HEK293T (cell line): ENCODE data around the gene SCN7A.
"Not testable (repeated sequence)": the region's sequence is repeated elsewhere in the genome, so short reads cannot be mapped to it uniquely, and the experiment has no call there.

Experiments used
- CTBP1 ChIP-seq: fragments of 450-650 bp; IDR thresholded peaks from 2 replicates; pipeline ENCODE4 v1.6.1; 2016; ENCODE audit warnings: borderline replicate concordance
- FOXK2 ChIP-seq: fragments of 450-650 bp; IDR thresholded peaks from 2 replicates; pipeline ENCODE4 v1.6.1; 2016; ENCODE audit warnings: mild to moderate bottlenecking
- HDGF ChIP-seq: fragments of 450-650 bp; IDR thresholded peaks from 2 replicates; pipeline ENCODE4 v1.6.1; 2017; ENCODE audit warnings: antibody characterized with exemption, borderline replicate concordance
- SP1 ChIP-seq: fragments of 450-650 bp; IDR thresholded peaks from 2 replicates; pipeline ENCODE4 v1.6.1; 2017
- ZNF384 ChIP-seq: fragments of 450-650 bp; IDR thresholded peaks from 2 replicates; pipeline ENCODE4 v1.6.1; 2016

GRCh38 chr2:166357950-166358321, 136.1 kb downstream of the SCN7A start:
- TF ChIP-seq SP1, ZNF384, HDGF, CTBP1, FOXK2: not testable (repeated sequence)
